Measurements from ENCODE around the gene PTGR3. TPM values are rescaled to one million over a fixed set of nuclear protein-coding genes. Genes with fewer than 3 reads are reported as not detected.

The PTGR3 gene
- total and polyA plus RNA-seq, 2 donors: 7.8 to 18.2 TPM

DNA sequence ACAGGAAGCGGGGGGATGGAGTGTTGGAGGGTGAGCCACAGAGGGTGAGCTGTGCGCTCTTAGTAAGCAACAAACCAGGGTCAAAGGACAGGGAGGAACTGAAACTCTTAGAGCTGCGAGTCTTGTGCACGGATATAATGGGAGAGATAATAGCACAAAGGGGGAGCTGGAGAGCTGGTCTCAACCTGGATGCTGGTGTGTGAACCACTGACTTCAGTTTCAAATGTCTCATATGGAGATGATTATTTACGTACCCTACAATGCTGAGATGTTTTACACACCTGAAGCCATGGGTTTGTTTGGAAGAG is 35.9 kb downstream of the PTGR3 start:
- H3K4me3 ChIP-seq (ENCODE audit: low read length in 2 of 2): no peak overlapping the region
- peak in 2 of 9 donors; percentile 13 to 36 for DNase-seq (ENCODE audit: low read depth in 6 of 9, low spot score in 9 of 9)
- no peak overlapping the region for H3K27ac ChIP-seq (ENCODE audit: low read depth in 1 of 2, low read length in 1 of 2)
- H3K9me3 ChIP-seq (ENCODE audit: control insufficient read depth in 2 of 2, insufficient read depth in 1 of 2, low read length in 1 of 2): no peaks in the 10 kb centered on the region
- H3K27me3 ChIP-seq (ENCODE audit: control insufficient read depth in 2 of 2, insufficient read depth in 1 of 2, low read length in 1 of 2): no peaks in the 10 kb centered on the region
- H3K4me1 ChIP-seq (ENCODE audit: control insufficient read depth in 2 of 2, insufficient read depth in 2 of 2, low read length in 2 of 2): peaks cover 11 to 12% of the 10 kb centered on the region in 2 donors
- no peaks in the 10 kb centered on the region for H3K36me3 ChIP-seq (ENCODE audit: control insufficient read depth in 2 of 2, insufficient read depth in 2 of 2, low read length in 1 of 2)
- 42% methylated on average over 5 of the region's 5 CpGs for WGBS

DNA sequence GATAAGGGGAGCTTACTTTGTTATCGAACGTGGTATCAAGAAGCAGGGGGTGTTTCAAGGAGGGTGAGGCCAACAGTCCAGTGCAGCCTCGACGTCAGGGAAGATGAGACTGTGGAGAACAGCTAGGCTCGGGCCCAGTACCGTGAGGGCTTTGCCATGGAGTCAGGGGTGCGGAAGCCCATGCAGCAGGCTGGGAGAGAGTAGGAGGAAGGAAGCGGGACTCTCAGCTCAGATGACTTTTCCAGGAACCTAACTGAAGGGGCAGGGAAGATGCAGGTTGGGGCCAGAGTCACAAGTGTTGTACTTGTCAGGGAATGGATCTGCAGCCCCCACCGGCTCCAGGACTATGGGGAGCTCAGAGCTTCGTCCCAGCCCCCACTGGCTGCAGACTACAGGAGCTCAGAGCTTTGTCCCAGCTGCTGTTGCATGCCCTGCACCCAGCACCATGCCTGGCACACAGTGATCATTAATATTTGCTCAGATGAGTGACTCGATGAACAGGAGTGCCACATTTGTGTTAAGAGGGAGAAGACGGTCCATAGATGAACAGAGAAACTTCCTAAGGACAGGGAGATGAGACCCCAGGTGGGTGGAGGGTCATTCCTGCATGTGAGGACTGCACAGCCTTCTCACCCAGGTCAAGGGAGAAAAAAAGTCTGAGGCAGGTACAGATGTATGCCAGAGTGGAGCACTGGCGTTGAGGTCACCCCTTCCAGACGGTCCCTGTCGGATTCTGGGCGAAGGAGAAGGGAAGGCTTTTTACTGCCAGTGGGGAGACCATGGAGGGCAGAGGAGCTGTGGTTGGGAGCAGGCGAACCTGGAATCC is 36.4 kb downstream of the PTGR3 start:
- peaks cover 0 to 4% of the 10 kb centered on the region in 2 donors for H3K27me3 ChIP-seq (ENCODE audit: control insufficient read depth in 2 of 2, insufficient read depth in 1 of 2, low read length in 1 of 2)
- H3K9me3 ChIP-seq (ENCODE audit: control insufficient read depth in 2 of 2, insufficient read depth in 1 of 2, low read length in 1 of 2): no peaks in the 10 kb centered on the region
- H3K4me3 ChIP-seq (ENCODE audit: low read length in 2 of 2): no peak overlapping the region
- peaks cover 11 to 12% of the 10 kb centered on the region in 2 donors for H3K4me1 ChIP-seq (ENCODE audit: control insufficient read depth in 2 of 2, insufficient read depth in 2 of 2, low read length in 2 of 2)
- no peaks in the 10 kb centered on the region for H3K36me3 ChIP-seq (ENCODE audit: control insufficient read depth in 2 of 2, insufficient read depth in 2 of 2, low read length in 1 of 2)
- WGBS: 91% methylated on average over 17 of the region's 17 CpGs
- no peak for DNase-seq (ENCODE audit: low read depth in 6 of 9, low spot score in 9 of 9)
- H3K27ac ChIP-seq (ENCODE audit: low read depth in 1 of 2, low read length in 1 of 2): no peak overlapping the region

DNA sequence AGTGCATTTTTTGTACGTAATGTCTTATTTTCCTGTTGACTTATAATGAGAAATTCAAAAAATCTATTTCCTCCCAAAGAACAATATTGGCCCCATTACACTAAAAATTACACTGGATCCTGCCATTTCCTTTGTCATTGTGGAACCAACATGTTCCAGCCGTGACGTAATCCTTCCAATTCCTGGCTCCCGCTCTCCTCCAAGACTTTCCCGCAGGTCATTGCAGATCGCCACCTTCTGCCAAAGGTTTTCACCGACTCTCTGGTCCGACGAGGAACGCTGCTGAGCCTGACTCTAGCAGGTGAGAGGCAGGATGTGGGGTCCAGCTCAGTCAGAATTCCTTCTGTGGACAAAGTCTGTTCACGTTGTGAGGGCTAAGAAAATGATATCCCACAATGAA is 38.0 kb downstream of the PTGR3 start:
- 98% methylated on average over 11 of the region's 11 CpGs for WGBS
- H3K36me3 ChIP-seq (ENCODE audit: control insufficient read depth in 2 of 2, insufficient read depth in 2 of 2, low read length in 1 of 2): no peaks in the 10 kb centered on the region
- H3K4me1 ChIP-seq (ENCODE audit: control insufficient read depth in 2 of 2, insufficient read depth in 2 of 2, low read length in 2 of 2): peaks cover 11 to 12% of the 10 kb centered on the region in 2 donors
- DNase-seq (ENCODE audit: low read depth in 6 of 9, low spot score in 9 of 9): no peak
- no peaks in the 10 kb centered on the region for H3K9me3 ChIP-seq (ENCODE audit: control insufficient read depth in 2 of 2, insufficient read depth in 1 of 2, low read length in 1 of 2)
- no peak overlapping the region for H3K27ac ChIP-seq (ENCODE audit: low read depth in 1 of 2, low read length in 1 of 2)
- H3K4me3 ChIP-seq (ENCODE audit: low read length in 2 of 2): no peak overlapping the region
- H3K27me3 ChIP-seq (ENCODE audit: control insufficient read depth in 2 of 2, insufficient read depth in 1 of 2, low read length in 1 of 2): peaks cover 0 to 4% of the 10 kb centered on the region in 2 donors

GRCh38 chr18:75170022-75170789 is 38.7 kb downstream of the PTGR3 start:
- Histone ChIP-seq H3K9me3 (ENCODE audit: control insufficient read depth in 2 of 2, insufficient read depth in 1 of 2, low read length in 1 of 2) (no peaks in the 10 kb centered on the region), H3K36me3 (ENCODE audit: control insufficient read depth in 2 of 2, insufficient read depth in 2 of 2, low read length in 1 of 2) (no peaks in the 10 kb centered on the region), H3K4me3 (ENCODE audit: low read length in 2 of 2) (no peak overlapping the region), H3K27ac (ENCODE audit: low read depth in 1 of 2, low read length in 1 of 2) (no peak overlapping the region), H3K27me3 (ENCODE audit: control insufficient read depth in 2 of 2, insufficient read depth in 1 of 2, low read length in 1 of 2) (peaks cover 0 to 4% of the 10 kb centered on the region in 2 donors), H3K4me1 (ENCODE audit: control insufficient read depth in 2 of 2, insufficient read depth in 2 of 2, low read length in 2 of 2) (peaks cover 11 to 12% of the 10 kb centered on the region in 2 donors)
- WGBS: 97% methylated on average over 34 of the region's 34 CpGs
- no peak for DNase-seq (ENCODE audit: low read depth in 6 of 9, low spot score in 9 of 9)

GRCh38 chr18:75169411-75169810 is 39.5 kb downstream of the PTGR3 start:
- 94% methylated on average over 9 of the region's 9 CpGs for WGBS
- H3K4me1 ChIP-seq (ENCODE audit: control insufficient read depth in 2 of 2, insufficient read depth in 2 of 2, low read length in 2 of 2): peaks cover 9 to 10% of the 10 kb centered on the region in 2 donors
- H3K9me3 ChIP-seq (ENCODE audit: control insufficient read depth in 2 of 2, insufficient read depth in 1 of 2, low read length in 1 of 2): no peaks in the 10 kb centered on the region
- H3K4me3 ChIP-seq (ENCODE audit: low read length in 2 of 2): no peak overlapping the region
- peaks cover 0 to 4% of the 10 kb centered on the region in 2 donors for H3K27me3 ChIP-seq (ENCODE audit: control insufficient read depth in 2 of 2, insufficient read depth in 1 of 2, low read length in 1 of 2)
- H3K36me3 ChIP-seq (ENCODE audit: control insufficient read depth in 2 of 2, insufficient read depth in 2 of 2, low read length in 1 of 2): no peaks in the 10 kb centered on the region
- no peak for DNase-seq (ENCODE audit: low read depth in 6 of 9, low spot score in 9 of 9)
- H3K27ac ChIP-seq (ENCODE audit: low read depth in 1 of 2, low read length in 1 of 2): no peak overlapping the region

DNA sequence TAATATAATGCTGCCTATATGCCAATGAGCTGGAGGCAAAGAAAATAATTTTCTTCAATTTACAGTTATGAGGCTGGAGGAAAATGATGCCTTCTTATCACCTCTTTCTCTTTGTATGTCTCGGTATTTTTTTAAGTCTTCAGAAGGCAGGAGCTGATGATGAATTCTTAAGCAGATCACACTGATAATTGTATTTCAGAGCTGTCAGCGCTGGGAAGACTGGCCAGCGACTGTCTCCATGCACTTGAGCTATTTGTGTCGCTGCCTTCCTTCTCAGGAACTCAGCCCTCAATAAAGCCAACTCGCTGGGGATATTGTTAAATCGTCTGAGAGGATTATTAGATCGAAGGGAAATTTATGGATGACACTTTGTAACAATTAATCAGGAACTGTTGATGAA is 40.3 kb downstream of the PTGR3 start:
- no peaks in the 10 kb centered on the region for H3K36me3 ChIP-seq (ENCODE audit: control insufficient read depth in 2 of 2, insufficient read depth in 2 of 2, low read length in 1 of 2)
- H3K27ac ChIP-seq (ENCODE audit: low read depth in 1 of 2, low read length in 1 of 2): no peak overlapping the region
- peaks cover 0 to 4% of the 10 kb centered on the region in 2 donors for H3K27me3 ChIP-seq (ENCODE audit: control insufficient read depth in 2 of 2, insufficient read depth in 1 of 2, low read length in 1 of 2)
- no peaks in the 10 kb centered on the region for H3K9me3 ChIP-seq (ENCODE audit: control insufficient read depth in 2 of 2, insufficient read depth in 1 of 2, low read length in 1 of 2)
- no peak for DNase-seq (ENCODE audit: low read depth in 6 of 9, low spot score in 9 of 9)
- 88% methylated on average over 7 of the region's 7 CpGs for WGBS
- H3K4me3 ChIP-seq (ENCODE audit: low read length in 2 of 2): no peak overlapping the region
- H3K4me1 ChIP-seq (ENCODE audit: control insufficient read depth in 2 of 2, insufficient read depth in 2 of 2, low read length in 2 of 2): peaks cover 2 to 3% of the 10 kb centered on the region in 2 donors

- Histone ChIP-seq H3K4me1 (ENCODE audit: control insufficient read depth in 2 of 2, insufficient read depth in 2 of 2, low read length in 2 of 2) (no peaks in the 10 kb centered on the region), H3K27ac (ENCODE audit: low read depth in 1 of 2, low read length in 1 of 2) (no peak overlapping the region), H3K4me3 (ENCODE audit: low read length in 2 of 2) (no peak overlapping the region), H3K36me3 (ENCODE audit: control insufficient read depth in 2 of 2, insufficient read depth in 2 of 2, low read length in 1 of 2) (no peaks in the 10 kb centered on the region), H3K27me3 (ENCODE audit: control insufficient read depth in 2 of 2, insufficient read depth in 1 of 2, low read length in 1 of 2) (peaks cover 0 to 4% of the 10 kb centered on the region in 2 donors), H3K9me3 (ENCODE audit: control insufficient read depth in 2 of 2, insufficient read depth in 1 of 2, low read length in 1 of 2) (no peaks in the 10 kb centered on the region)
- no peak for DNase-seq (ENCODE audit: low read depth in 6 of 9, low spot score in 9 of 9)
- 87% methylated on average over 33 of the region's 33 CpGs for WGBS
Measured at GRCh38 chr18:75167759-75168618, 41.0 kb downstream of the PTGR3 start.

- no peak overlapping the region for H3K27ac ChIP-seq (ENCODE audit: low read depth in 1 of 2, low read length in 1 of 2)
- H3K4me3 ChIP-seq (ENCODE audit: low read length in 2 of 2): no peak overlapping the region
- H3K4me1 ChIP-seq (ENCODE audit: control insufficient read depth in 2 of 2, insufficient read depth in 2 of 2, low read length in 2 of 2): no peaks in the 10 kb centered on the region
- H3K9me3 ChIP-seq (ENCODE audit: control insufficient read depth in 2 of 2, insufficient read depth in 1 of 2, low read length in 1 of 2): no peaks in the 10 kb centered on the region
- peaks cover 0 to 4% of the 10 kb centered on the region in 2 donors for H3K27me3 ChIP-seq (ENCODE audit: control insufficient read depth in 2 of 2, insufficient read depth in 1 of 2, low read length in 1 of 2)
- no peak for DNase-seq (ENCODE audit: low read depth in 6 of 9, low spot score in 9 of 9)
- H3K36me3 ChIP-seq (ENCODE audit: control insufficient read depth in 2 of 2, insufficient read depth in 2 of 2, low read length in 1 of 2): no peaks in the 10 kb centered on the region
- WGBS: 97% methylated on average over 10 of the region's 10 CpGs
Measured at GRCh38 chr18:75167137-75167536, 41.8 kb downstream of the PTGR3 start.

Data from thymus (tissue), 11 donors.